Measurements from ENCODE around the gene SBF2. TPM values are rescaled to one million over a fixed set of nuclear protein-coding genes. Genes with fewer than 3 reads are reported as not detected.
A peak's percentile ranks its signal among the peaks of the same experiment; 100 is the strongest.

SBF2 gene
- total RNA-seq, 1 donor from 2014 or later = 34.5 TPM

DNA sequence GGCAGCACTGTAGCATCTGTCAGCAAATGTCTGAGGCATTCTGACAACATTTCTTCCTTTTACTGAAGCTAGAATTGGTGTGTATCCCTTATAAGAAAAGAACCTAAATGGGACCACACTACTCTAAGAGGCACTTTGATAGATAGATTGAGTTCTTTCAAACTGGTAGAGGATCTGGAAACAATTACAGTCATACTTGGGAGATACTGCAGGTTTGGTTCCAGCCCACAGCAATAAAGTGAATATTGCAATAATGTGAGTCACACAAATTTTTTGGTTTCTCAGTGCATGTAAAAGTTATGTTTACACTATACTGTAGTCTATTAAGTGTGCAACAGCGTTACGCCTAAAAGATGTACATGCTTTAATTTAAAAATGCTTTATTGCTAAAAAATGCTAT lies 96.9 kb downstream of the SBF2 start:
- H3K4me3 ChIP-seq = no peak overlapping the region
- peaks cover 0 to 4% of the 10 kb centered on the region in 2 donors for H3K36me3 ChIP-seq
- TF ChIP-seq, protein P1, sequence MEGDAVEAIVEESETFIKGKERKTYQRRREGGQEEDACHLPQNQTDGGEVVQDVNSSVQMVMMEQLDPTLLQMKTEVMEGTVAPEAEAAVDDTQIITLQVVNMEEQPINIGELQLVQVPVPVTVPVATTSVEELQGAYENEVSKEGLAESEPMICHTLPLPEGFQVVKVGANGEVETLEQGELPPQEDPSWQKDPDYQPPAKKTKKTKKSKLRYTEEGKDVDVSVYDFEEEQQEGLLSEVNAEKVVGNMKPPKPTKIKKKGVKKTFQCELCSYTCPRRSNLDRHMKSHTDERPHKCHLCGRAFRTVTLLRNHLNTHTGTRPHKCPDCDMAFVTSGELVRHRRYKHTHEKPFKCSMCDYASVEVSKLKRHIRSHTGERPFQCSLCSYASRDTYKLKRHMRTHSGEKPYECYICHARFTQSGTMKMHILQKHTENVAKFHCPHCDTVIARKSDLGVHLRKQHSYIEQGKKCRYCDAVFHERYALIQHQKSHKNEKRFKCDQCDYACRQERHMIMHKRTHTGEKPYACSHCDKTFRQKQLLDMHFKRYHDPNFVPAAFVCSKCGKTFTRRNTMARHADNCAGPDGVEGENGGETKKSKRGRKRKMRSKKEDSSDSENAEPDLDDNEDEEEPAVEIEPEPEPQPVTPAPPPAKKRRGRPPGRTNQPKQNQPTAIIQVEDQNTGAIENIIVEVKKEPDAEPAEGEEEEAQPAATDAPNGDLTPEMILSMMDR (IDR thresholded peaks at IDR 0.05) = no peak
- peaks cover 6 to 10% of the 10 kb centered on the region in 2 donors for H3K9me3 ChIP-seq
- intact Hi-C loops (cut with DNase I) = no loop called here
- H3K27ac ChIP-seq = no peak overlapping the region
- no peak for DNase-seq (ENCODE audit: low spot score in 2 of 2)
- H3K27me3 ChIP-seq = no peaks in the 10 kb centered on the region
- no peaks in the 10 kb centered on the region for H3K4me1 ChIP-seq

DNA sequence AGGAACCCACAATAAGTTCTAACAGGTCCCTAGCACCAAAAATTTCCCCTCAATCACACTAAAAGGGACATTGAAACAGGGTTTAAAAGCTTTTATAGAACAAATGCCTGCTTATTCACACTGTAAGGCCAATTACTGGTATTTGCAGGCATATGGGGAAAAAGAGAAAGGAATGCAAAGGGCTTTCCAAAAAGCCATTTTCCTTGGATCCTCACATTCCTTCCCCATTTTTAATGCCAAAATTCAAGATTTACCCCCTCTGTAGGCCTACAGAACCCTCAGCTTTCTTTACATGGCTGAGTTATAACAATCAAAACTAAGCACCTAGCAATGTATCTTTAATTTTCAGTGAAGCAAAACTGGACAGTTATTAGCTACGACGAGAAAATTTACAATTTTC lies 102.0 kb downstream of the SBF2 start:
- intact Hi-C loops (cut with DNase I) = no loop called here
- no peaks in the 10 kb centered on the region for H3K27me3 ChIP-seq
- no peaks in the 10 kb centered on the region for H3K4me1 ChIP-seq
- H3K9me3 ChIP-seq = no peaks in the 10 kb centered on the region
- H3K4me3 ChIP-seq = no peak overlapping the region
- peaks cover 0 to 4% of the 10 kb centered on the region in 2 donors for H3K36me3 ChIP-seq
- no peak overlapping the region for H3K27ac ChIP-seq
- TF ChIP-seq, protein P1 (IDR thresholded peaks at IDR 0.05) = no peak
- DNase-seq (ENCODE audit: low spot score in 2 of 2) = no peak

DNA sequence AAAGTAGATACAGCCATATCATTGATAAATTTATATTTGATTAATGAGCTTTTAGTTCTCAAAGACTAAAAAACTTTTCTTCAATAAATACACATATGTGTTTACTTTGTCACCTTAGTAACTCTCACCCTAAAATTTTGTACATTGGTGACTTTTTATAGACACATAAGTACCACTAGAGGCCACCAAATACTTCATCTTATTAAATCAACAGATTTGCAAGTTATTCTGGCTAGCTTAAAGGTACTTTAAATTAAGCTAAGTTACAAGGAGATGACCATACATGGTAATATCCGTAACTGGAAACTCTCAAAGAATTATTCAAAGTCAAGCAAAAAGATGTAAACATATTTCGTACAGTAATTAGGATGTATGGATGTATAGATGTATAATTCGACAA lies 112.2 kb downstream of the SBF2 start:
- no peaks in the 10 kb centered on the region for H3K27me3 ChIP-seq
- intact Hi-C loops (cut with DNase I) = no loop called here
- no peak overlapping the region for H3K4me3 ChIP-seq
- no peak overlapping the region for H3K27ac ChIP-seq
- H3K9me3 ChIP-seq = no peaks in the 10 kb centered on the region
- DNase-seq (ENCODE audit: low spot score in 2 of 2) = no peak
- TF ChIP-seq, protein P1 (IDR thresholded peaks at IDR 0.05) = peak; percentile 4 to 19 (median 7)
- H3K36me3 ChIP-seq = no peaks in the 10 kb centered on the region
- no peaks in the 10 kb centered on the region for H3K4me1 ChIP-seq

- H3K4me3 ChIP-seq = no peak overlapping the region
- no peaks in the 10 kb centered on the region for H3K36me3 ChIP-seq
- TF ChIP-seq, protein P1 (IDR thresholded peaks at IDR 0.05) = no peak
- H3K27me3 ChIP-seq = no peaks in the 10 kb centered on the region
- intact Hi-C loops (cut with DNase I) = no loop called here
- peaks cover 0 to 2% of the 10 kb centered on the region in 2 donors for H3K4me1 ChIP-seq
- no peak for DNase-seq (ENCODE audit: low spot score in 2 of 2)
- no peak overlapping the region for H3K27ac ChIP-seq
- H3K9me3 ChIP-seq = no peaks in the 10 kb centered on the region
Measured at GRCh38 chr11:10164621-10165020, 129.4 kb downstream of the SBF2 start.

- intact Hi-C loops (cut with DNase I) = no loop called here
- Histone ChIP-seq H3K9me3 (peaks cover 4 to 13% of the 10 kb centered on the region in 2 donors), H3K27me3 (no peaks in the 10 kb centered on the region), H3K4me3 (no peak overlapping the region), H3K36me3 (no peaks in the 10 kb centered on the region), H3K4me1 (peaks cover 0 to 2% of the 10 kb centered on the region in 2 donors), H3K27ac (no peak overlapping the region)
- TF ChIP-seq, protein P1 (IDR thresholded peaks at IDR 0.05) = no peak
- no peak for DNase-seq (ENCODE audit: low spot score in 2 of 2)
Measured at GRCh38 chr11:10162222-10162621, 131.8 kb downstream of the SBF2 start.

GRCh38 chr11:10160350-10160749 lies 133.7 kb downstream of the SBF2 start:
- no peak overlapping the region for H3K27ac ChIP-seq
- H3K9me3 ChIP-seq = peaks cover 4 to 13% of the 10 kb centered on the region in 2 donors
- TF ChIP-seq, protein P1 (IDR thresholded peaks at IDR 0.05) = no peak
- H3K27me3 ChIP-seq = no peaks in the 10 kb centered on the region
- H3K36me3 ChIP-seq = no peaks in the 10 kb centered on the region
- no peak for DNase-seq (ENCODE audit: low spot score in 2 of 2)
- peaks cover 0 to 2% of the 10 kb centered on the region in 2 donors for H3K4me1 ChIP-seq
- intact Hi-C loops (cut with DNase I) = no loop called here
- no peak overlapping the region for H3K4me3 ChIP-seq
